Subcutaneous abdominal adipose tissue (tissue), 5 donors: ENCODE results near the gene MMP12.

Experiments
- H3K27ac ChIP-seq: one replicate; pipeline ENCODE4 v1.7.0; 2013; ENCODE audit warnings: low read depth, mild to moderate bottlenecking, inconsistent platforms, low read length, moderate library complexity
- H3K27me3 ChIP-seq, 5 donors: one replicate each; pipeline ENCODE4 v1.7.0; 2013; ENCODE audit warnings: low read length in 5 of 5, inconsistent platforms in 1 of 5; ENCODE audit not compliant: control insufficient read depth in 5 of 5, insufficient read depth in 4 of 5
- H3K36me3 ChIP-seq, 5 donors: one replicate each; pipeline ENCODE4 v1.7.0; 2013; ENCODE audit warnings: low read length in 5 of 5; ENCODE audit not compliant: control insufficient read depth in 5 of 5, insufficient read depth in 5 of 5
- H3K4me1 ChIP-seq, 5 donors: one replicate each; pipeline ENCODE4 v1.7.0; 2013; ENCODE audit warnings: low read length in 5 of 5, mild to moderate bottlenecking in 3 of 5, moderate library complexity in 1 of 5; ENCODE audit not compliant: control insufficient read depth in 5 of 5, insufficient read depth in 5 of 5
- H3K4me3 ChIP-seq, 5 donors: one replicate each; pipeline ENCODE4 v1.7.0; 2013; ENCODE audit warnings: low read length in 5 of 5, low read depth in 1 of 5
- H3K9ac ChIP-seq, 5 donors: one replicate each; pipeline ENCODE4 v1.7.0; 2013; ENCODE audit warnings: low read length in 5 of 5, mild to moderate bottlenecking in 4 of 5, moderate library complexity in 3 of 5
- H3K9me3 ChIP-seq, 5 donors: one replicate each; pipeline ENCODE4 v1.7.0; 2013; ENCODE audit warnings: low read length in 5 of 5; ENCODE audit not compliant: control insufficient read depth in 5 of 5
- donor health status: healthy.
- donor health status: healthy.
- donor health status: healthy.
- donor health status: healthy.
- donor health status: healthy.

MMP12 gene

DNA sequence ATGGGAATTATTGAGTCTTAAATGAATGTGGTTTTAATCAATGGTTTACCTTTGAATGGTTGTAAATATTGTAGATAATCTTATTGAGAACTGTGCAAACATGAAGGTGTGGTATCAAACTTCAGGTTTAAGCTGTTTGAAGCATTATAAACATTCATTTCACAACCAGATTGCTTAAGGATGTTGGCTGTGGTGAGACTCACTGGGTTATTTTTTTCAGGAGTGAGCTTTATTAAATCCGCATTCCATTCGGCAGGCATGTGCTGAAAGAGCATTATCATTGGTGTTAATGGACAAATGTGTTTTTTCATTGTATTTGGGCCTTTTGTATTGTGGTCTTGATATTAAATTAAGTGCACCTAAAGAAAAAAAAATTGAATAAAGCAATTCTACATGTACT lies 41.1 kb downstream of the MMP12 start:
- Histone ChIP-seq H3K4me3 (no peak overlapping the region), H3K9me3 (no peaks in the 10 kb centered on the region), H3K27ac (no peak overlapping the region), H3K27me3 (no peaks in the 10 kb centered on the region), H3K36me3 (no peaks in the 10 kb centered on the region), H3K4me1 (peaks cover 0 to 24% (median 10%) of the 10 kb centered on the region in 5 donors), H3K9ac (no peak overlapping the region)

DNA sequence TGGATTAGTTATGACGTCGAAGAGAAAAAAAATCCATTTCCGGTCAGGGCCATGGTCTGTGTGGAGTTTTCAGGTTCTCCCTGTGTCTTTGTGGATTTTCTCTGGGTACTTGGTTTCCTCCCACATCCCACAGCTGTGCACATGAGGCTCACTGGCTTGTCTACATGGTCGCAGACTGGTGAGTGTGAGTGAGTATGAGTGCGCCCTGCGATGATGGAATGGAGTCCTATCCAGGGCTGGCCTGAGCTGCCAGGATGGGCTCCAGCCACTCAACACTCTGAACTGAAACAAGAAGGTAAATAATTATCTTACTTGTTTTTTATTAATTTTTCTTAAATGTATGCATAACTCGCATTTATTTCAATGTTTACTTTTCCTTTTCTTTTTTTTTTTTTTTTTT lies 42.2 kb downstream of the MMP12 start:
- no peaks in the 10 kb centered on the region for H3K9me3 ChIP-seq
- no peaks in the 10 kb centered on the region for H3K27me3 ChIP-seq
- no peak overlapping the region for H3K9ac ChIP-seq
- no peak overlapping the region for H3K4me3 ChIP-seq
- H3K36me3 ChIP-seq: no peaks in the 10 kb centered on the region
- peaks cover 0 to 24% (median 10%) of the 10 kb centered on the region in 5 donors for H3K4me1 ChIP-seq
- H3K27ac ChIP-seq: peak overlapping the region; percentile 73

DNA sequence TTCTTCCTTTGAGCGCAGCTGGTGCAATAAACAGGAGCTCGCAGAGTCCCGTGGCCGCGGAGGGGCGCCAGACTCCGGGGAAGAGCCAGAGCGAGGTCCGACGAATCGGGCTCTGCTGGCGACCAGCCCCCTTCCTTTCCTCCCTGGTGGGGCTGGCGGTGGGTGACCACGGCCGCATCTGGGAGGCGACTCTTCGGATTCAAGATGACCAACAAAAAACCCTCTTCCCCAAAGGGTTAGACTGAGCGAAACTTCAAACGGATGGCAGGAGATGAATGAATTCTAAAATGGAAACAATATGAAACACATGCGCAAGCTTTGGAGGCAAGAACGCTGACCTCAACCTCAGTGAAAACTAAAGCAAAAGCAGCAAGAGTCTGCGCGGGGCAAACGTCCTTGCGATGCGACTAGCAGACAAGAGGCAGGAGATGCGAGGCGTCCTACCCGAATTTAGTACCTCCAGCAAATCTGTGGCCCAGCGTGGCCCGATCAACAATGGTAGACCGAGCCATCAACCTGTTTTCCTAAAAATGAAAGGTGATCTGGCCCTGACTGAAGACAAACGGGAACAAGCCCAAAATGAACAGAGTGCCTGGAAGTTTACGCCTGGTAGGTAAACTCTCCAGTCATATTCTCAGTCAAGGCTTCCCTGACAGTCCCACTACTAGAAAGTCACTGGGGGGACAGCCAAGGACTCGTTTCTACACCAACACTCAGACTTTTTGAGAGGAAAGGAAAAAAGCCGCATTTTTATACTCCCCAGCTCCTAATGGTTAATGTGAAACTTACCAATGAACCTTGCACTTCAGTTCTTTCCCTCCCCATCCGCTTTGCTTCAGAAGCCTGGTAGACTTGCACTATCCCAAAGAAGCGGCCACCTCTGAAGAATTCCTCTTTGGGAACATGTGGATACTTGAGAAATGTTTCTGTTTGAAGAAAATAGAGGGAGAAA lies 43.0 kb downstream of the MMP12 start:
- Histone ChIP-seq H3K9me3 (no peaks in the 10 kb centered on the region), H3K4me1 (peaks cover 0 to 22% (median 10%) of the 10 kb centered on the region in 5 donors), H3K27ac (peak overlapping the region; percentile 73), H3K36me3 (no peaks in the 10 kb centered on the region), H3K9ac (peak overlapping the region in 3 of 5 donors; percentile 53 to 64 (median 58)), H3K4me3 (peak overlapping the region; percentile 46 to 83 (median 64)), H3K27me3 (no peaks in the 10 kb centered on the region)

DNA sequence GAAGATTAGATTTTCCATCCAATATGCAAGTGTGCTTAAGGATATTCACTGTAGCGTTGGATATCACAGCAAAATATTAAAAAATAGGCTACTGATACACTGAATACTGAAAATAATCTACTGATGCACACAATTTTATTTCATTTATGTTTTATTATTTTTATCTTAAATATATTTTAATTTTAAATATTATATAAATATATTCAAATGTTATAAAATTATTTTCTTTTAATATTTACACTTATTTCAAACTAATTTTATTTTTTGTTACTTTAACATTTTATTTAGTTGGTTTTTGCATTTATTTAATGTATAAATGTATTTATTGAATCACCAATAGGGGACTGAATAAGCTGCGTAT lies 43.7 kb downstream of the MMP12 start:
- H3K27ac ChIP-seq: peak overlapping the region; percentile 73
- H3K4me1 ChIP-seq: peaks cover 0 to 16% (median 10%) of the 10 kb centered on the region in 5 donors
- no peaks in the 10 kb centered on the region for H3K27me3 ChIP-seq
- H3K36me3 ChIP-seq: no peaks in the 10 kb centered on the region
- H3K4me3 ChIP-seq: no peak overlapping the region
- peak overlapping the region in 1 of 5 donors; percentile 53 for H3K9ac ChIP-seq
- H3K9me3 ChIP-seq: no peaks in the 10 kb centered on the region

DNA sequence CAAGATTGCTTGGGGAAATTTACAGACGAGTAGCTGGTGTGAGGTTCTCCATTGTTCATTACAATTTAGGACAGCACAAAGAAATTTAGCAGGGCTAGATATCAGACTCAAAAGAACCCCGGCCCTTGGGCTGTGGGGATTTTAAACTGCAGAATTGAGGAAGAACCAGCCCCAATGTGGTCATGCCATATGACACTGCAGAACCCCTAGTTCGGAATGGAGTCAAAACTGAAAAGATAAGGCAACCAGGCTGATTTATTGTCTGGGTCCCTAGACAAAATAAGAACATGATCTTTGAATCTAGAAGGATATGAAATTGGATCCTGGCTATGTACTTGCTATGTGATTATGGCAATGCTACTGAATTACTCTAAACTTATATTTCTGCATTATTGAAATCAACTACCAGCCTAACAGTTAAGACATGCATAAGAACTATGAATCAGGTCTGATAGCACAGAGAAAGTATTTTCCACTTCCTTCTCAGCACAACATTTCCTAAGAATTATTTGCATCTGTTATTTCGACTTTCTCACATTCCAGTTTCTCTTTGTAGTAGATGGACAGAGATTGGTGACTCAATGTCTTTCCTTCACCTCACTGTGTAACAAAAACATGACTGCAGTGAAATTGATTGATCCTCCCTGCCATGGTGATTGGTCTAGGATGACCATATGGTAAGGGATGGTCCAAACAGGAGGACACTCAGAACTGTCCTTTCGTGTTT lies 44.6 kb downstream of the MMP12 start:
- Histone ChIP-seq H3K27me3 (no peaks in the 10 kb centered on the region), H3K4me1 (peaks cover 0 to 13% (median 10%) of the 10 kb centered on the region in 5 donors), H3K27ac (peak overlapping the region; percentile 47), H3K9me3 (no peaks in the 10 kb centered on the region), H3K36me3 (no peaks in the 10 kb centered on the region), H3K9ac (peak overlapping the region in 1 of 5 donors; percentile 41), H3K4me3 (no peak overlapping the region)

DNA sequence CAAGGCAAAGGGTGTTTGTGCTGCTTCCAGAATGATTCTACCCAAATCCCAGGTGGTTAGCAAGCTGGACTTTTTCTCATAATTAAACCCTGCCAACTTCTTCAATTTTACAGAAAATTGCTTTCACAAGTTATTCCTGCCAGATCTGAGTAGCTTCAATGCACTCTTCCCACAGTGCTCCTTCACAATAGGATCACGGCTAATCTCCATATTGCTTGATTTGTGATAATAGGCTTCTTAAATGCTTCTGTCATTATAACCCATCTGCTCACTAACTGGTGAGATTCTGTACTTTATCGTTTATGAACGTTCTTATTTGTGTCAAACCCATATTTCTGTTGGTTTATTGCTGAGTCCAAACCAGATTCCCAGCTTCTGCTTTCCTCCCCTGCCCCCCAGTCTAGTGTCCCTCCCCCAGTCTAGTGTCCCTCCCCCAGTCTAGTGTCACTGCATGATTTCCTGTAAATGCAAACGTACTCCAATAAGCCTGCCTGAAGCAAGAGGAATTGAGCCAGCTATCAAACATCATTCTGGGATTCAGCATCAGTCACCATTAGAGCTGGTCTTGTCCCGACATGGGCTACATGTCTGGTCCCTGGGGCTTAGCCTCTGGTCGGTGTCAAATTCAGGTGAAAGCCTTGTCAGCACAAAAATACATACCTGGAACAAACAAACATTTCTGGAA lies 45.3 kb downstream of the MMP12 start:
- Histone ChIP-seq H3K36me3 (no peaks in the 10 kb centered on the region), H3K27me3 (no peaks in the 10 kb centered on the region), H3K9ac (no peak overlapping the region), H3K27ac (peak overlapping the region; percentile 47), H3K9me3 (no peaks in the 10 kb centered on the region), H3K4me1 (peaks cover 0 to 13% (median 10%) of the 10 kb centered on the region in 5 donors), H3K4me3 (no peak overlapping the region)

DNA sequence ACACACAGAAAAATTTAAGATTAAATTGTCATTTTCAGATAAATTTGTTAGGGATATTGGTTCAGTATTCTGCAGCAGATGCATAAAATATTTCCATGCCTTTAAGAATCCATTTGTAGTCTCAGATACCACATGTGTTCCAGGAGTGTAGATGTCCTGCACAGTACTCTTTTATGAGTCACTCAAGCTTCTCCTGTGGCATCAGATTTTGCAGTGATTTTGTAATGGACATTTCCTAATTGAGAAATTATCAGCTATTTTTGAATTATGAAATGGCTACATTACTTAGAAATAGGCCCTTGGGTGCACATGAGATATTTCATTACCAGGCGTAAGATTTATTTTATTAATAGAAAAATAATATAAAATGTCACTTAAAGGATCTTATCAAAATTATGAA lies 50.2 kb downstream of the MMP12 start:
- no peak overlapping the region for H3K27ac ChIP-seq
- no peak overlapping the region for H3K4me3 ChIP-seq
- no peaks in the 10 kb centered on the region for H3K36me3 ChIP-seq
- peaks cover 0 to 6% (median 5%) of the 10 kb centered on the region in 5 donors for H3K4me1 ChIP-seq
- H3K9me3 ChIP-seq: no peaks in the 10 kb centered on the region
- no peaks in the 10 kb centered on the region for H3K27me3 ChIP-seq
- H3K9ac ChIP-seq: no peak overlapping the region

DNA sequence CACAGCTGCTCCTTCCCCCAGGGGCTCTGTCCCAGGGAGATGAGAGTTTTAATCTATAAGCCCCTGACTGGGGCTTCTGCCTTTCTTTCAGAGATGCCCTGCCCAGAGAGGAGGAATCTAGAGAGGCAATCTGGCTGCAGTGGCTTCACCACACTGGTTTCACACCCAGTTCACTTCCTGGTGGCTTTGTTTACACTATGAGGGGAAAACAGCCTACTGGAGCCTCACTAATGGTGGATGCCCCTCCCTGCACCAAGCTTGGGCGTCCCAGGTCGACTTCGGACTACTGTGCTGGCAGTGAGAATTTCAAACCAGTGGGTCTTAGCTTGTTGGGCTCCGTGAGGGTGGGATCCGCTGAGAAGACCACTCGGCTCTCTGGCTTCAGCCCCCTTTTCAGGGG lies 55.3 kb downstream of the MMP12 start:
- H3K4me1 ChIP-seq: no peaks in the 10 kb centered on the region
- no peaks in the 10 kb centered on the region for H3K9me3 ChIP-seq
- no peaks in the 10 kb centered on the region for H3K27me3 ChIP-seq

DNA sequence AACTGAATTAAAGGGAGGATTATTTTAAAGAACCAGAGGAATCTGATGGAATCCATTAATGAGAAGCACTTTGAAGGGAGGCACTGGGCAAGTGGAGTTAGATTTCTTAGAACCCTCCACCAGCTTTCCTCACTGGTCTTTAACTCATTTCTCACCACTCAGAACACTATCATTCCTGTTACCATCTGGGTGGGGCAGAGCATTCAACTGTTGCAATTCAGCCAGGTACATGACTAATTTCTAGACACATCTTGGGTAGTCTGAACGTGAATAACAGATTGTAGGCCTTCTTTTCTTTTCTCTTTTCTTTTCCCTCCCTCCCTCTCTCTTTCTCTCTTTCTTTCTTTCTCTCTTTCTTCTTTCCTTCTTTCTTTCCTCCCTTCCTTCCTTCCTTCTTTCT lies 61.3 kb downstream of the MMP12 start:
- no peak overlapping the region for H3K27ac ChIP-seq
- no peak overlapping the region for H3K9ac ChIP-seq
- H3K36me3 ChIP-seq: no peaks in the 10 kb centered on the region
- H3K9me3 ChIP-seq: no peaks in the 10 kb centered on the region
- no peaks in the 10 kb centered on the region for H3K4me1 ChIP-seq
- no peak overlapping the region for H3K4me3 ChIP-seq
- H3K27me3 ChIP-seq: no peaks in the 10 kb centered on the region

More for the DNA sequence above, 55.3 kb downstream of the MMP12 start:
- Histone ChIP-seq H3K9ac (no peak overlapping the region), H3K36me3 (no peaks in the 10 kb centered on the region), H3K4me3 (no peak overlapping the region), H3K27ac (no peak overlapping the region)
